ENCODE results near the gene IL17RD.

DNA sequence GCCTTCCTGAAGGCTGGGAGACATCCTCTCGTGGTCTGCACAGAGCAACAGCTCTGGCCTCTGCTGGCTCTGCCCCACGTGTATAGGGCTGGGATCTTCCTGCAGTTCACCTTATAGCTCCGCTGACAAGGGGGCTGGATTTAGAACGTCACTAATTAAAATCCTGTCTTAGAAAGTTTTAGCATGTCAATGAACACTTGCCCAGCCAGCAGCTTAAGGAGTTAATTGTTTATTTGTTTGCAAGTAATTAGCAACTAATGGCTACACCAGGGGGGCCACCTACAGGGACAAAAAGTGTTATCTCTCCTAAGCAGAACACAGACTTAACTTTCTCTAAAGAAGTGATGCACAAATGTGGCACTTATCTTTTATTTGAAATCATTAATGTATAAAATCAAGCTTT lies 34.7 kb upstream of the IL17RD start, which contains the start of gene HESX1:
- no peak for TF ChIP-seq POLR2A (IDR thresholded peaks at IDR 0.05; ENCODE audit: low read depth, low read length)
- TF ChIP-seq, protein P1, sequence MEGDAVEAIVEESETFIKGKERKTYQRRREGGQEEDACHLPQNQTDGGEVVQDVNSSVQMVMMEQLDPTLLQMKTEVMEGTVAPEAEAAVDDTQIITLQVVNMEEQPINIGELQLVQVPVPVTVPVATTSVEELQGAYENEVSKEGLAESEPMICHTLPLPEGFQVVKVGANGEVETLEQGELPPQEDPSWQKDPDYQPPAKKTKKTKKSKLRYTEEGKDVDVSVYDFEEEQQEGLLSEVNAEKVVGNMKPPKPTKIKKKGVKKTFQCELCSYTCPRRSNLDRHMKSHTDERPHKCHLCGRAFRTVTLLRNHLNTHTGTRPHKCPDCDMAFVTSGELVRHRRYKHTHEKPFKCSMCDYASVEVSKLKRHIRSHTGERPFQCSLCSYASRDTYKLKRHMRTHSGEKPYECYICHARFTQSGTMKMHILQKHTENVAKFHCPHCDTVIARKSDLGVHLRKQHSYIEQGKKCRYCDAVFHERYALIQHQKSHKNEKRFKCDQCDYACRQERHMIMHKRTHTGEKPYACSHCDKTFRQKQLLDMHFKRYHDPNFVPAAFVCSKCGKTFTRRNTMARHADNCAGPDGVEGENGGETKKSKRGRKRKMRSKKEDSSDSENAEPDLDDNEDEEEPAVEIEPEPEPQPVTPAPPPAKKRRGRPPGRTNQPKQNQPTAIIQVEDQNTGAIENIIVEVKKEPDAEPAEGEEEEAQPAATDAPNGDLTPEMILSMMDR (conservative IDR thresholded peaks at IDR 0.05; ENCODE audit: low read depth, low read length): no peak
- TF ChIP-seq MXI1 (IDR thresholded peaks at IDR 0.05; ENCODE audit: borderline replicate concordance, low read depth, low read length): no peak
